GM18868 (cell line): Measurements from ENCODE around the gene ANXA6.

Experiments used
- ATAC-seq: cut with Tn5 transposase; IDR thresholded peaks from one replicate; pipeline ENCODE4 v1.9.1; 2021; ENCODE audit warnings: mild to moderate bottlenecking, moderate library complexity; ENCODE audit not compliant: unreplicated experiment

Gene ANXA6

GRCh38 chr5:151085517-151086041 lies 72.0 kb downstream of the ANXA6 start:
- no peak for ATAC-seq

GRCh38 chr5:151084363-151084762 lies 73.2 kb downstream of the ANXA6 start:
- no peak for ATAC-seq

GRCh38 chr5:151083081-151083676 lies 74.4 kb downstream of the ANXA6 start:
- peak; percentile 15 for ATAC-seq

- ATAC-seq = no peak
Measured at GRCh38 chr5:151082282-151082902, 75.2 kb downstream of the ANXA6 start.

- no peak for ATAC-seq
Measured at GRCh38 chr5:151081431-151082281, 75.9 kb downstream of the ANXA6 start.

GRCh38 chr5:151080613-151081430 lies 76.8 kb downstream of the ANXA6 start, which contains the start of gene TNIP1:
Gene TNIP1, minus strand, starts transcription at chr5:151081034. Its CDS starts 15,939 bp downstream, at chr5:151065095.
- peak; percentile 71 for ATAC-seq

- ATAC-seq = no peak
Measured at GRCh38 chr5:151079838-151080612, 77.6 kb downstream of the ANXA6 start.

GRCh38 chr5:151078490-151079262 lies 78.9 kb downstream of the ANXA6 start:
- ATAC-seq = peak; percentile 36

GRCh38 chr5:151077967-151078366 lies 79.6 kb downstream of the ANXA6 start:
- no peak for ATAC-seq

GRCh38 chr5:151077419-151077818 lies 80.2 kb downstream of the ANXA6 start:
- no peak for ATAC-seq

- no peak for ATAC-seq
Measured at GRCh38 chr5:151076616-151077015, 81.0 kb downstream of the ANXA6 start.

GRCh38 chr5:151075698-151076331 lies 81.8 kb downstream of the ANXA6 start:
- no peak for ATAC-seq

- ATAC-seq = no peak
Measured at GRCh38 chr5:151074557-151074956, 83.0 kb downstream of the ANXA6 start.

GRCh38 chr5:151073280-151073679 lies 84.3 kb downstream of the ANXA6 start:
- ATAC-seq = no peak

- ATAC-seq = no peak
Measured at GRCh38 chr5:151072630-151073025, 85.0 kb downstream of the ANXA6 start.

GRCh38 chr5:151071848-151072629 lies 85.5 kb downstream of the ANXA6 start:
- ATAC-seq = no peak

- ATAC-seq = no peak
Measured at GRCh38 chr5:151071021-151071420, 86.6 kb downstream of the ANXA6 start.

- no peak for ATAC-seq
Measured at GRCh38 chr5:151070449-151070848, 87.1 kb downstream of the ANXA6 start.
